GM13977 (cell line): ENCODE results near the gene IFNAR2.
A peak's percentile ranks its signal among the peaks of the same experiment; 100 is the strongest.
"Not testable (repeated sequence)": the region's sequence is repeated elsewhere in the genome, so short reads cannot be mapped to it uniquely, and the experiment has no call there.

Source experiments
- DNase-seq: peaks from one replicate; pipeline ENCODE4 v3.0.0; 2012; ENCODE audit warnings: low spot score
- CTCF ChIP-seq: IDR thresholded peaks from 2 replicates; pipeline ENCODE4 v1.5.1; 2012; ENCODE audit warnings: mild to moderate bottlenecking, control low read depth; ENCODE audit not compliant: insufficient read depth; ENCODE audit errors: extremely low read depth, missing control alignments
- in situ Hi-C: fragments of 300-500 bp; cut with MboI; formaldehyde crosslinking; loops from one replicate; pipeline ENCODE4 v1.12.0; 2022; ENCODE audit warnings: low sequenced_read_pairs, low pct_unique_long_range_greater_than_20kb, mixed read lengths, inconsistent platforms; ENCODE audit not compliant: unreplicated experiment

IFNAR2 gene

GRCh38 chr21:33236013-33236686 is 6.4 kb downstream of the IFNAR2 start:
- no peak for DNase-seq
- TF ChIP-seq CTCF = no peak
- in situ Hi-C loops = no loop called here

- TF ChIP-seq CTCF = no peak
- no peak for DNase-seq
- in situ Hi-C loops = no loop called here
Observed at GRCh38 chr21:33236766-33237165, 7.0 kb downstream of the IFNAR2 start.

GRCh38 chr21:33237486-33237885 is 7.7 kb downstream of the IFNAR2 start:
- in situ Hi-C loops = no loop called here
- no peak for TF ChIP-seq CTCF

GRCh38 chr21:33238146-33238545 is 8.4 kb downstream of the IFNAR2 start:
- TF ChIP-seq CTCF = no peak
- in situ Hi-C loops = no loop called here
- no peak for DNase-seq

More at GRCh38 chr21:33237486-33237885, 7.7 kb downstream of the IFNAR2 start:
- no peak for DNase-seq

- no peak for TF ChIP-seq CTCF
- in situ Hi-C loops = no loop called here
- DNase-seq = peak; percentile 74
Observed at GRCh38 chr21:33238565-33239255, 9.0 kb downstream of the IFNAR2 start.

- in situ Hi-C loops, DNase-seq: not testable (repeated sequence)
Observed at GRCh38 chr21:33239559-33240127, 9.9 kb downstream of the IFNAR2 start.

GRCh38 chr21:33240404-33240803 is 10.7 kb downstream of the IFNAR2 start:
- no peak for DNase-seq
- in situ Hi-C loops = no loop called here
- TF ChIP-seq CTCF = no peak
